ENCODE data around the gene NADK.

DNA sequence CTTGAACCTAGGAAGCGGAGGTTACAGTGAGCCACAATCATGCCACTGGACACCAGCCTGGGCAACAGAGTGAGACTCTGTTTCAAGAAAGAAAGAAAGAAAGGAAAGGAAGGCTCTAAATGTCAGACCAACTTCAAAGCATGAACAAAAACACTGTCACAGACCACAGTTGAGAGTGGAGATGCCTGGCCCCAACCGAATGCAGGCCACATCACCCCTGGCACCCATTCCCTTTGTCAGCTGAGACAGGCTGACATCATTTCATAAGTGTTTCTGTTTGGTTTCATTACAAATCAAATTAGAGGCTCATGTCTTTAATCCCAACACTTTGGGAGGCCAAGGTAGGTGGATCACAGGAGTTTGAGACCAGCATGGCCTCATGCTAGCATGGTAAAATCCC, 28.6 kb upstream of the NADK start:
- TF ChIP-seq POLR2AphosphoS5 (IDR thresholded peaks at IDR 0.05; ENCODE audit: insufficient read depth in 1 of 2, low read depth in 1 of 2) (no peak), POLR2A (IDR thresholded peaks at IDR 0.05) (no peak)

Data from vagina (tissue), 2 donors.